Measurements from ENCODE around the gene TMEM181. TPM values are rescaled to one million over a fixed set of nuclear protein-coding genes. Genes with fewer than 3 reads are reported as not detected.
A peak's percentile ranks its signal among the peaks of the same experiment; 100 is the strongest.

Gene TMEM181
- polyA plus RNA-seq, 1 of the 3 experiments (the other 2 are of a cell fraction): 19.5 TPM

- Histone ChIP-seq H3K27ac (ENCODE audit: low read depth in 2 of 2, low read length in 1 of 2) (no peak overlapping the region), H3K79me2 (ENCODE audit: insufficient read depth) (no peaks in the 10 kb centered on the region), H3K4me3 (ENCODE audit: low read depth in 2 of 2, low read length in 1 of 2) (no peak overlapping the region), H4K20me1 (ENCODE audit: insufficient read depth) (no peaks in the 10 kb centered on the region), H3K9ac (no peak overlapping the region), H2AFZ (ENCODE audit: low read depth) (no peak overlapping the region), H3K27me3 (ENCODE audit: insufficient read depth) (no peaks in the 10 kb centered on the region), H3K4me2 (no peak overlapping the region), H3K36me3 (replicated peaks in 1 of 2; ENCODE audit: control insufficient read depth in 1 of 2, insufficient read depth in 2 of 2, low read length in 1 of 2) (peaks cover 25 to 46% of the 10 kb centered on the region in 2 experiments), H3K9me2 (no peaks in the 10 kb centered on the region), H3K9me3 (no peaks in the 10 kb centered on the region), H3F3A (replicated peaks; ENCODE audit: insufficient read depth) (no peaks in the 10 kb centered on the region), H3K4me1 (ENCODE audit: control insufficient read depth in 1 of 2, insufficient read depth in 2 of 2, low read depth in 1 of 2, low read length in 1 of 2) (no peaks in the 10 kb centered on the region; a peak in 1 of 4 replicates)
- DNase-seq: peak; percentile 42
- ChIA-PET POLR2A (no interaction called here), CTCF (interaction anchor here (1.4 to 2.7 kb wide), 4 partner anchors 8 to 375 kb away, joined by 3 to 13 read pairs (median 10); no protein-coding TSS in a partner anchor)
- WGBS (ENCODE audit: low lambda C conversion rate): 88% methylated on average over 5 of the region's 5 CpGs
- TF ChIP-seq NFIC (IDR thresholded peaks at IDR 0.05; ENCODE audit: borderline replicate concordance): no peak
- no peak for TF ChIP-seq IRF3 (IDR thresholded peaks at IDR 0.05; ENCODE audit: low read depth, low read length)
- TF ChIP-seq RFX5 (IDR thresholded peaks at IDR 0.05; ENCODE audit: low read length): no peak
- TF ChIP-seq REST (IDR thresholded peaks at IDR 0.05; ENCODE audit: low read depth, low read length): no peak
- peak; percentile 20; the same call in 1 of the 2 replicates for TF ChIP-seq RAD21 (IDR thresholded peaks at IDR 0.05; ENCODE audit: low read length)
- no peak for TF ChIP-seq RXRA (IDR thresholded peaks at IDR 0.05; ENCODE audit: borderline replicate concordance, low read depth)
- TF ChIP-seq TCF12 (IDR thresholded peaks at IDR 0.05): no peak
- TF ChIP-seq CTCF (IDR thresholded peaks at IDR 0.05): peak; percentile 52
- TF ChIP-seq SMC3 (IDR thresholded peaks at IDR 0.05; ENCODE audit: low read depth, low read length): no peak
These were observed 35.3 kb downstream of the TMEM181 start for GRCh38 chr6:158595223-158595622.

- no peak overlapping the region for H3K4me2 ChIP-seq
- no peak overlapping the region for H3K27ac ChIP-seq (ENCODE audit: low read depth in 2 of 2, low read length in 1 of 2)
- WGBS (ENCODE audit: low lambda C conversion rate): 57% methylated on average over 6 of the region's 6 CpGs
- H3K4me1 ChIP-seq (ENCODE audit: control insufficient read depth in 1 of 2, insufficient read depth in 2 of 2, low read depth in 1 of 2, low read length in 1 of 2): no peaks in the 10 kb centered on the region; a peak in 1 of 4 replicates
- H4K20me1 ChIP-seq (ENCODE audit: insufficient read depth): no peaks in the 10 kb centered on the region
- no peak overlapping the region for H2AFZ ChIP-seq (ENCODE audit: low read depth)
- peak; percentile 38 for DNase-seq
- H3K9me2 ChIP-seq: no peaks in the 10 kb centered on the region
- no peaks in the 10 kb centered on the region for H3K79me2 ChIP-seq (ENCODE audit: insufficient read depth)
- no peak overlapping the region for H3K9ac ChIP-seq
- no peaks in the 10 kb centered on the region for H3K9me3 ChIP-seq
- H3K4me3 ChIP-seq (ENCODE audit: low read depth in 2 of 2, low read length in 1 of 2): no peak overlapping the region
- no peaks in the 10 kb centered on the region for H3F3A ChIP-seq (replicated peaks; ENCODE audit: insufficient read depth)
- ChIA-PET CTCF (interaction anchor here (1.1 to 2.7 kb wide), 5 partner anchors 9 to 383 kb away, joined by 3 to 13 read pairs (median 5); no protein-coding TSS in a partner anchor), POLR2A (no interaction called here)
- H3K36me3 ChIP-seq (replicated peaks in 1 of 2; ENCODE audit: control insufficient read depth in 1 of 2, insufficient read depth in 2 of 2, low read length in 1 of 2): peaks cover 28 to 35% of the 10 kb centered on the region in 2 experiments
- no peaks in the 10 kb centered on the region for H3K27me3 ChIP-seq (ENCODE audit: insufficient read depth)
- no peak for TF ChIP-seq NRF1 (IDR thresholded peaks at IDR 0.05; ENCODE audit: low read depth, low read length)
- TF ChIP-seq JUND (IDR thresholded peaks at IDR 0.05): no peak
- TF ChIP-seq MAX (IDR thresholded peaks at IDR 0.05; ENCODE audit: low read depth): no peak
- no peak for TF ChIP-seq TEAD4 (IDR thresholded peaks at IDR 0.05; ENCODE audit: borderline replicate concordance, insufficient read depth)
- TF ChIP-seq POLR2AphosphoS5 (IDR thresholded peaks at IDR 0.05; ENCODE audit: low read depth, low read length): no peak
- no peak for TF ChIP-seq ZBTB33 (IDR thresholded peaks at IDR 0.05; ENCODE audit: borderline replicate concordance, low read depth)
- no peak for TF ChIP-seq MEF2A (IDR thresholded peaks at IDR 0.05; ENCODE audit: borderline replicate concordance, low read depth)
- no peak for TF ChIP-seq EZH2phosphoT487 (IDR thresholded peaks at IDR 0.05; ENCODE audit: borderline replicate concordance, low read depth)
- no peak for TF ChIP-seq CTCF (IDR thresholded peaks at IDR 0.05)
These were observed 37.0 kb downstream of the TMEM181 start for GRCh38 chr6:158596861-158597260.
